ACHN (cell line): ENCODE data around the gene C1orf21.

Experiments used
- DNase-seq: peaks from one replicate; pipeline ENCODE4 v3.0.0-alpha.2; 2015
- in situ Hi-C: cut with HindIII; loops from 2 replicates; pipeline ENCODE4 v1.10.0; 2017; ENCODE audit warnings: low sequenced_read_pairs, low pct_ligation_motif_present, low pct_unique_long_range_greater_than_20kb

C1orf21 gene

DNA sequence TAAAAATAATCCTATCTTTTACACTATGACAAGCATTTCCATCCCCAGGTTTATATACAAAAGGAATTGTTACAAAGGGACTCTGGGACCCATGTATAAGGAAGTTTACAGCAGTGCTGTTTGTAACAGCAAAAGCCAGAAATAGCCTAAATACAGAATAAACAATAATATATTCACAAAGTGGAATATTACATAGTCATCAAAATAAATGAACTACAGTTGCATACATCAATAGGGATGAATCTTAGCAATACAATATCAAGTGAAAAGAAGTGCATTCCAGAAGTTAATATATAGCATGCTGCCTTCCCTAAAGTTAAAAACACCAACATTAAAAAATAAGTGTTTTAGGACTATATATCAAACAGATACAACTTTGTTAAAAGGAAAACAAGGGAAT lies 290.5 kb downstream of the C1orf21 start:
- DNase-seq = no peak
- in situ Hi-C loops = no loop called here
